Smooth muscle cell (in vitro differentiated cells): Measurements from ENCODE around the gene ADAM17. TPM values are rescaled to one million over a fixed set of nuclear protein-coding genes. Genes with fewer than 3 reads are reported as not detected.
A peak's percentile ranks its signal among the peaks of the same experiment; 100 is the strongest.
"Not testable (repeated sequence)": the region's sequence is repeated elsewhere in the genome, so short reads cannot be mapped to it uniquely, and the experiment has no call there.

Experiments used
- DNase-seq: peaks from one replicate; lab custom pipeline; 2025; ENCODE audit not compliant: unreplicated experiment; lab: John Stamatoyannopoulos, UW
- H2AFZ ChIP-seq: fragments of 200-600 bp; sonication (generic); 2 replicates; pipeline ENCODE4 v1.6.0; 2016; ENCODE audit warnings: antibody characterized with exemption, low read depth, mild to moderate bottlenecking
- H3F3A ChIP-seq: fragments of 200-600 bp; sonication (generic); 2 replicates; pipeline ENCODE4 v1.6.0; 2017; ENCODE audit warnings: antibody characterized with exemption, low read depth
- H3K27ac ChIP-seq: fragments of 200-600 bp; sonication (generic); 2 replicates; pipeline ENCODE4 v1.5.1; 2016; ENCODE audit warnings: low read depth, mild to moderate bottlenecking
- H3K27me3 ChIP-seq: fragments of 200-600 bp; sonication (generic); 2 replicates; pipeline ENCODE4 v1.6.1; 2016; ENCODE audit warnings: low read depth, mild to moderate bottlenecking
- H3K36me3 ChIP-seq: fragments of 200-600 bp; sonication (generic); 2 replicates; pipeline ENCODE4 v1.5.1; 2016; ENCODE audit warnings: low read depth
- H3K4me1 ChIP-seq: fragments of 200-600 bp; sonication (generic); 2 replicates; pipeline ENCODE4 v1.5.1; 2016; ENCODE audit warnings: low read depth
- H3K4me2 ChIP-seq: fragments of 200-600 bp; sonication (generic); 2 replicates; pipeline ENCODE4 v1.6.0; 2016; ENCODE audit warnings: mild to moderate bottlenecking
- H3K4me3 ChIP-seq: fragments of 200-600 bp; sonication (generic); 2 replicates; pipeline ENCODE4 v1.5.1; 2016; ENCODE audit warnings: mild to moderate bottlenecking
- H3K79me2 ChIP-seq: fragments of 200-600 bp; sonication (generic); 2 replicates; pipeline ENCODE4 v1.6.0; 2016; ENCODE audit warnings: low read depth, mild to moderate bottlenecking
- H3K9ac ChIP-seq: fragments of 200-600 bp; sonication (generic); 2 replicates; pipeline ENCODE4 v1.6.0; 2016; ENCODE audit warnings: low read depth
- H3K9me3 ChIP-seq: fragments of 200-600 bp; sonication (generic); replicated peaks from 2 replicates; pipeline ENCODE4 v1.5.1; 2016; ENCODE audit warnings: low read depth
- H4K20me1 ChIP-seq: fragments of 200-600 bp; sonication (generic); 2 replicates; pipeline ENCODE4 v1.6.0; 2016; ENCODE audit warnings: low read depth
- WGBS: methylation state at CpG from one replicate; pipeline ENCODE4 v1.1.7; 2016; ENCODE audit warnings: low lambda C conversion rate; 5-methylcytosine and 5-hydroxymethylcytosine counted together
- polyA plus RNA-seq: library from polyadenylated mRNA; unstranded; fragments of >200 nt; fragmentation: Nextera tagmentation; extraction: Ambion mirVana; gene quantifications from 2 replicates; pipeline ENCODE4 v1.2.1, GENCODE V29; 2016
- total RNA-seq: library from RNA; depleted of rRNA; stranded (reverse); fragments of >200 nt; gene quantifications from 2 replicates; pipeline ENCODE4 v1.2.3, GENCODE V29; 2014
- TF ChIP-seq, protein P1 (sequence below): fragments of 200-600 bp; sonication (generic); IDR thresholded peaks from 2 replicates; pipeline ENCODE4 v1.5.1; 2017; ENCODE audit warnings: borderline replicate concordance, mild to moderate bottlenecking, antibody characterized with exemption; ENCODE audit not compliant: insufficient read depth, poor library complexity, severe bottlenecking

The ADAM17 gene
- total and polyA plus RNA-seq, 2 experiments from 2014 or later: 8.9 to 18.3 TPM

DNA sequence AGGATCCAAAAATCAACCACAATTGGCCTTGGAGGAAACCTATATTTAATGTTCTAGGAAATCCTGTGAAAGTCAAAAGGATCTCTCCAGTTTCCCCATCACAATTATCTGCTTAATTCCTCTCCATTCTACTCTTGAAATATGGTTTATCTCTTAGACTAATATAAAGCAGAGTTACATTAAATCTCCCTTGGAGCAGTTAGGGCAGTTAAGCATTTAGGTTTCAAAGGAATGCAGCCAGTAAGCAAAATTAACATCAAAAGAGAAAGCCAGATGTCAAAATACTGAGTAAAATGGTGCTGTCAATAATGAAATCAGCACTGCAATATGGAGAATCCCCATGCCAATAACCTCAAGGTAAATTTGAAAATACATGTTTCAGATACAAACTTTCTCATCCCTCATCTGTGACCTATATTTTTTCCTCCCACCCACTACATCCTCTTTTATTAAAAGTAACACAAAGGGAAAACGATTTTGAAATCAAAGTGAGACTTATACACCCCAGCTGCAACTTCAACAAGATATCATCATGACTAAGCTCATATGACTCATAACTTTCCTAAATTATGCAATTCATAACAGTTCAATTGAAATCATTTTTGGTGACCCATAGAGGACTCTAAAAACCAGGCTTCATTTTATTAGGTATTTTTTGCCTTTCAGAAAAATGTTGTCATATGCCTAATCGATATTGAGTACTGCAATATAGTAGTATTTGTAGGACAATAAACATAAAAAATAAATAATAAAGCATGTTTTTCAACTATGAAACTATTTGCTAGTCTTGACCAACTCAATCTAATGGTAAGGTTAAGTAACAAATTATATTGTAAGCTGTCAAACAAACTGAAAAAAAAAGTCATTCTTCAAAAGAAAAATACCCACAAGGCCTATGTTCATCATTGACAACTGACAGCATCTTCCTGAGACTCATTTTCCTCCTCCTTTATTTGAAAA, 3.1 kb downstream of the ADAM17 start:
- no peaks in the 10 kb centered on the region for H3K27me3 ChIP-seq
- H3K4me1 ChIP-seq: peaks cover 37% of the 10 kb centered on the region
- TF ChIP-seq, protein P1, sequence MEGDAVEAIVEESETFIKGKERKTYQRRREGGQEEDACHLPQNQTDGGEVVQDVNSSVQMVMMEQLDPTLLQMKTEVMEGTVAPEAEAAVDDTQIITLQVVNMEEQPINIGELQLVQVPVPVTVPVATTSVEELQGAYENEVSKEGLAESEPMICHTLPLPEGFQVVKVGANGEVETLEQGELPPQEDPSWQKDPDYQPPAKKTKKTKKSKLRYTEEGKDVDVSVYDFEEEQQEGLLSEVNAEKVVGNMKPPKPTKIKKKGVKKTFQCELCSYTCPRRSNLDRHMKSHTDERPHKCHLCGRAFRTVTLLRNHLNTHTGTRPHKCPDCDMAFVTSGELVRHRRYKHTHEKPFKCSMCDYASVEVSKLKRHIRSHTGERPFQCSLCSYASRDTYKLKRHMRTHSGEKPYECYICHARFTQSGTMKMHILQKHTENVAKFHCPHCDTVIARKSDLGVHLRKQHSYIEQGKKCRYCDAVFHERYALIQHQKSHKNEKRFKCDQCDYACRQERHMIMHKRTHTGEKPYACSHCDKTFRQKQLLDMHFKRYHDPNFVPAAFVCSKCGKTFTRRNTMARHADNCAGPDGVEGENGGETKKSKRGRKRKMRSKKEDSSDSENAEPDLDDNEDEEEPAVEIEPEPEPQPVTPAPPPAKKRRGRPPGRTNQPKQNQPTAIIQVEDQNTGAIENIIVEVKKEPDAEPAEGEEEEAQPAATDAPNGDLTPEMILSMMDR: no peak
- peaks cover 66% of the 10 kb centered on the region for H4K20me1 ChIP-seq
- peak overlapping the region; percentile 87 for H3K27ac ChIP-seq
- peaks cover 16% of the 10 kb centered on the region for H3F3A ChIP-seq
- 53% methylated on average over 2 of the region's 2 CpGs for WGBS
- H3K9ac ChIP-seq: peak overlapping the region; percentile 53
- no peak overlapping the region for H2AFZ ChIP-seq
- no peaks in the 10 kb centered on the region for H3K36me3 ChIP-seq
- H3K9me3 ChIP-seq: no peaks in the 10 kb centered on the region
- peak overlapping the region; percentile 50 for H3K4me2 ChIP-seq
- no peak for DNase-seq
- H3K79me2 ChIP-seq: peaks cover 79% of the 10 kb centered on the region
- no peak overlapping the region for H3K4me3 ChIP-seq

- 90% methylated on average over 7 of the region's 7 CpGs for WGBS
- H2AFZ ChIP-seq, H3K4me3 ChIP-seq, H3K4me2 ChIP-seq, DNase-seq, H3K36me3 ChIP-seq, H3K27me3 ChIP-seq, H3K9me3 ChIP-seq, H3K9ac ChIP-seq: not testable (repeated sequence)
- Histone ChIP-seq H3K4me1 (peaks cover 39% of the 10 kb centered on the region), H3K79me2 (peaks cover 86% of the 10 kb centered on the region), H3K27ac (peak overlapping the region; percentile 87), H4K20me1 (peaks cover 81% of the 10 kb centered on the region), H3F3A (peaks cover 24% of the 10 kb centered on the region)
These were observed 4.7 kb downstream of the ADAM17 start for GRCh38 chr2:9550859-9551391.

- Histone ChIP-seq H3K4me3 (no peak overlapping the region), H3K27me3 (no peaks in the 10 kb centered on the region), H3K27ac (no peak overlapping the region), H3K4me1 (peaks cover 36% of the 10 kb centered on the region), H3K9ac (no peak overlapping the region), H2AFZ (no peak overlapping the region), H3K9me3 (no peaks in the 10 kb centered on the region), H3K4me2 (no peak overlapping the region), H3F3A (peaks cover 14% of the 10 kb centered on the region), H3K36me3 (no peaks in the 10 kb centered on the region), H3K79me2 (peaks cover 98% of the 10 kb centered on the region), H4K20me1 (peaks cover 93% of the 10 kb centered on the region)
- DNase-seq: no peak
- TF ChIP-seq, protein P1: no peak
- 98% methylated on average over 9 of the region's 9 CpGs for whole genome bisulfite sequencing
These were observed 6.2 kb downstream of the ADAM17 start for GRCh38 chr2:9549420-9549819.

GRCh38 chr2:9548506-9548905, 7.1 kb downstream of the ADAM17 start:
- Histone ChIP-seq H2AFZ (no peak overlapping the region), H4K20me1 (peaks cover 95% of the 10 kb centered on the region), H3K27ac (peak overlapping the region; percentile 44), H3F3A (peaks cover 10% of the 10 kb centered on the region), H3K36me3 (no peaks in the 10 kb centered on the region), H3K4me2 (peak overlapping the region; percentile 24), H3K79me2 (peaks cover 98% of the 10 kb centered on the region), H3K4me3 (no peak overlapping the region), H3K27me3 (no peaks in the 10 kb centered on the region), H3K9ac (no peak overlapping the region), H3K4me1 (peaks cover 30% of the 10 kb centered on the region), H3K9me3 (no peaks in the 10 kb centered on the region)
- TF ChIP-seq, protein P1: no peak
- DNase-seq: no peak
- WGBS: 30% methylated on average over 2 of the region's 2 CpGs
